HEK293 (cell line): Measurements from ENCODE around the gene ZNF664.

Experiments
- BCL11A ChIP-seq: fragments of 450-650 bp; formaldehyde crosslinking; IDR thresholded peaks from 2 replicates; pipeline ENCODE4 v1.5.1; 2016; ENCODE audit warnings: low read depth, missing biosample characterization, missing genetic modification characterization
- GLIS2 ChIP-seq: fragments of 450-650 bp; formaldehyde crosslinking; IDR thresholded peaks from 2 replicates; pipeline ENCODE4 v1.5.1; 2016; ENCODE audit warnings: missing biosample characterization, missing genetic modification characterization
- KLF16 ChIP-seq: fragments of 450-650 bp; formaldehyde crosslinking; IDR thresholded peaks from 2 replicates; pipeline ENCODE4 v1.5.1; 2017; ENCODE audit warnings: missing biosample characterization, missing genetic modification characterization
- YY1 ChIP-seq: fragments of 450-650 bp; formaldehyde crosslinking; IDR thresholded peaks from 2 replicates; pipeline ENCODE4 v1.5.1; 2018; ENCODE audit warnings: missing biosample characterization, missing genetic modification characterization
- ZBTB1 ChIP-seq: fragments of 450-650 bp; formaldehyde crosslinking; IDR thresholded peaks from 2 replicates; pipeline ENCODE4 v1.5.1; 2016; ENCODE audit warnings: missing biosample characterization, missing genetic modification characterization
- ZNF274 ChIP-seq, 2 experiments: fragments of 200-500 bp in 1 of 2; fragments of 450-650 bp in 1 of 2; sonication (Bioruptor generic) in 1 of 2; formaldehyde crosslinking in 1 of 2; IDR thresholded peaks; 2 replicates each; pipeline versions ENCODE4 v1.5.1 to v1.6.1; 2014 to 2016; ENCODE audit warnings: borderline replicate concordance in 1 of 2, inconsistent platforms in 1 of 2, low read length in 1 of 2, missing biosample characterization in 1 of 2, missing genetic modification characterization in 1 of 2
- ZNF391 ChIP-seq: fragments of 450-650 bp; formaldehyde crosslinking; IDR thresholded peaks from 2 replicates; pipeline ENCODE4 v1.5.1; 2016; ENCODE audit warnings: low read depth, missing biosample characterization, missing genetic modification characterization, borderline replicate concordance
- ZNF521 ChIP-seq: fragments of 450-650 bp; formaldehyde crosslinking; IDR thresholded peaks from 2 replicates; pipeline ENCODE4 v1.5.1; 2017; ENCODE audit warnings: missing biosample characterization, mild to moderate bottlenecking, missing genetic modification characterization
- TF ChIP-seq, protein P1 (sequence below): fragments of 450-650 bp; IDR thresholded peaks from 2 replicates; pipeline ENCODE4 v1.5.1; 2018; ENCODE audit warnings: missing biosample characterization, mild to moderate bottlenecking, missing genetic modification characterization
- TF ChIP-seq, protein P2 (sequence below): fragments of 450-650 bp; formaldehyde crosslinking; IDR thresholded peaks from 2 replicates; pipeline ENCODE4 v1.5.1; 2016; ENCODE audit warnings: missing biosample characterization, missing genetic modification characterization
- TF ChIP-seq, protein P3 (sequence below): fragments of 450-650 bp; formaldehyde crosslinking; IDR thresholded peaks from 2 replicates; pipeline ENCODE4 v1.5.1; 2016; ENCODE audit warnings: missing biosample characterization, missing genetic modification characterization

DNA sequence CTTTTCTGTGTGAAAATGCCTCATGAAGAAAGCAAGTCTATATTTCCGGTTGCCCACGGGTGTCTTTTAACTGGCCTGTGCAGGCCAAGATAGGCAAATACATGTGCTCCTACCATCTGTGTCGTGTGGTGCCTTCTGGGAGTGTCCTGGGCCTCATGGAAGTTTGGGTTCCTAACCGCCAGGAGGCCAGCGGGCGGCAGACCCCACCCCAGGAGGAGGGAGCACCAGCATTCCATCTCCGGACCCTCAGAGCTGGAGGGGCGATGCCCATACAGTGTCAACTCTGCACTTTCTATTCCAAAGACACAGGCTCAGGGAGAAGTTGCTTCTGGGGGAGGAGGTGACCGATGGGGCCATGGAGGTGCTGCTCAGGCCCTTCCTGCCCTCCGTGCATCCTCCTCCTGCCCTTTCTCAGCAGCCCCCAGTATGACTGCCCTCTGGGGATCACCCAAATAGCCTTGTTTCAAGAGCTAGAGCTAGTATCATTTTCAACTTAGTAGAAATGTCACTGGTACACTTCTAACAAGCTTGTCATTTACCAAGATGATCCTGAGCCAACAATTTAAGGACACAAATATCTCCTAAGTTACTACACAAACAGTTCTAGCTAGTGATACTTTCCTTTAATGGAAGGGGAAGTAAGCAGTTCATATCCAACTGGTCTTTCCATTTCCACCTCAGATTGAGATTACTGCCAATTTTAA is 18.2 kb upstream of the ZNF664 start:
- TF ChIP-seq, protein P1, sequence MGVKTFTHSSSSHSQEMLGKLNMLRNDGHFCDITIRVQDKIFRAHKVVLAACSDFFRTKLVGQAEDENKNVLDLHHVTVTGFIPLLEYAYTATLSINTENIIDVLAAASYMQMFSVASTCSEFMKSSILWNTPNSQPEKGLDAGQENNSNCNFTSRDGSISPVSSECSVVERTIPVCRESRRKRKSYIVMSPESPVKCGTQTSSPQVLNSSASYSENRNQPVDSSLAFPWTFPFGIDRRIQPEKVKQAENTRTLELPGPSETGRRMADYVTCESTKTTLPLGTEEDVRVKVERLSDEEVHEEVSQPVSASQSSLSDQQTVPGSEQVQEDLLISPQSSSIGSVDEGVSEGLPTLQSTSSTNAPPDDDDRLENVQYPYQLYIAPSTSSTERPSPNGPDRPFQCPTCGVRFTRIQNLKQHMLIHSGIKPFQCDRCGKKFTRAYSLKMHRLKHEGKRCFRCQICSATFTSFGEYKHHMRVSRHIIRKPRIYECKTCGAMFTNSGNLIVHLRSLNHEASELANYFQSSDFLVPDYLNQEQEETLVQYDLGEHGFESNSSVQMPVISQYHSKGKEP (tag by site-specific recombination) = no peak
- TF ChIP-seq, protein P2, sequence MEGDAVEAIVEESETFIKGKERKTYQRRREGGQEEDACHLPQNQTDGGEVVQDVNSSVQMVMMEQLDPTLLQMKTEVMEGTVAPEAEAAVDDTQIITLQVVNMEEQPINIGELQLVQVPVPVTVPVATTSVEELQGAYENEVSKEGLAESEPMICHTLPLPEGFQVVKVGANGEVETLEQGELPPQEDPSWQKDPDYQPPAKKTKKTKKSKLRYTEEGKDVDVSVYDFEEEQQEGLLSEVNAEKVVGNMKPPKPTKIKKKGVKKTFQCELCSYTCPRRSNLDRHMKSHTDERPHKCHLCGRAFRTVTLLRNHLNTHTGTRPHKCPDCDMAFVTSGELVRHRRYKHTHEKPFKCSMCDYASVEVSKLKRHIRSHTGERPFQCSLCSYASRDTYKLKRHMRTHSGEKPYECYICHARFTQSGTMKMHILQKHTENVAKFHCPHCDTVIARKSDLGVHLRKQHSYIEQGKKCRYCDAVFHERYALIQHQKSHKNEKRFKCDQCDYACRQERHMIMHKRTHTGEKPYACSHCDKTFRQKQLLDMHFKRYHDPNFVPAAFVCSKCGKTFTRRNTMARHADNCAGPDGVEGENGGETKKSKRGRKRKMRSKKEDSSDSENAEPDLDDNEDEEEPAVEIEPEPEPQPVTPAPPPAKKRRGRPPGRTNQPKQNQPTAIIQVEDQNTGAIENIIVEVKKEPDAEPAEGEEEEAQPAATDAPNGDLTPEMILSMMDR (tag by site-specific recombination) = no peak
- TF ChIP-seq ZNF521 (tag by site-specific recombination) (no peak), KLF16 (tag by site-specific recombination) (no peak), ZBTB1 (no peak), ZNF274 (IDR thresholded peaks at IDR 0.05; ENCODE audit: low read length) (no peak), ZNF274 (tag by site-specific recombination; IDR thresholded peaks at IDR 0.05; ENCODE audit: borderline replicate concordance) (no peak), BCL11A (no peak), GLIS2 (tag by site-specific recombination) (no peak), YY1 (tag by site-specific recombination) (no peak), ZNF391 (no peak)
- TF ChIP-seq, protein P3, sequence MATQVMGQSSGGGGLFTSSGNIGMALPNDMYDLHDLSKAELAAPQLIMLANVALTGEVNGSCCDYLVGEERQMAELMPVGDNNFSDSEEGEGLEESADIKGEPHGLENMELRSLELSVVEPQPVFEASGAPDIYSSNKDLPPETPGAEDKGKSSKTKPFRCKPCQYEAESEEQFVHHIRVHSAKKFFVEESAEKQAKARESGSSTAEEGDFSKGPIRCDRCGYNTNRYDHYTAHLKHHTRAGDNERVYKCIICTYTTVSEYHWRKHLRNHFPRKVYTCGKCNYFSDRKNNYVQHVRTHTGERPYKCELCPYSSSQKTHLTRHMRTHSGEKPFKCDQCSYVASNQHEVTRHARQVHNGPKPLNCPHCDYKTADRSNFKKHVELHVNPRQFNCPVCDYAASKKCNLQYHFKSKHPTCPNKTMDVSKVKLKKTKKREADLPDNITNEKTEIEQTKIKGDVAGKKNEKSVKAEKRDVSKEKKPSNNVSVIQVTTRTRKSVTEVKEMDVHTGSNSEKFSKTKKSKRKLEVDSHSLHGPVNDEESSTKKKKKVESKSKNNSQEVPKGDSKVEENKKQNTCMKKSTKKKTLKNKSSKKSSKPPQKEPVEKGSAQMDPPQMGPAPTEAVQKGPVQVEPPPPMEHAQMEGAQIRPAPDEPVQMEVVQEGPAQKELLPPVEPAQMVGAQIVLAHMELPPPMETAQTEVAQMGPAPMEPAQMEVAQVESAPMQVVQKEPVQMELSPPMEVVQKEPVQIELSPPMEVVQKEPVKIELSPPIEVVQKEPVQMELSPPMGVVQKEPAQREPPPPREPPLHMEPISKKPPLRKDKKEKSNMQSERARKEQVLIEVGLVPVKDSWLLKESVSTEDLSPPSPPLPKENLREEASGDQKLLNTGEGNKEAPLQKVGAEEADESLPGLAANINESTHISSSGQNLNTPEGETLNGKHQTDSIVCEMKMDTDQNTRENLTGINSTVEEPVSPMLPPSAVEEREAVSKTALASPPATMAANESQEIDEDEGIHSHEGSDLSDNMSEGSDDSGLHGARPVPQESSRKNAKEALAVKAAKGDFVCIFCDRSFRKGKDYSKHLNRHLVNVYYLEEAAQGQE (tag by site-specific recombination) = no peak
